ENCODE data around the gene MC4R. TPM values are rescaled to one million over a fixed set of nuclear protein-coding genes. Genes with fewer than 3 reads are reported as not detected.

MC4R gene
- total RNA-seq, 1 donor from 2014 or later: not detected

DNA sequence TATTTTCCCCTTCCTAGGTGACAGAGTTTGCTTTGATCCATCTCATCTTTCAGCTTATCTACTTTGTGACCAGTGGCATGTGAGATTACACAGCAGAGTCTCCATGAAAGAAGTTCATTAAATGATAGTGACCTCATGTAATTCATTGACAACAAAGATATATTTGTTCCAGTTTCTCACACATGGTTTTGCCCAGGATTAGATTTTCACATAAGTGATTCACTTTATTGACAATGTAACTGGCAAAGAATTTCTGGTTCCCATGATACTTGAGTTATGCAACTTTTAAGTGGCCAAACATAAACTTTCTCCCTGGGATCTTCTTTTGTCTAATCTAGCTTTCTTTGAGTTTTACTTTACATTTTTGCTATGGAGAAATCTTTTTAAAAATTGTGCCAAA lies 50.0 kb downstream of the MC4R start:
- ATAC-seq: no peak
